C4-2B (cell line): ENCODE data around the gene PPP4C.

Source experiments
- ZFX ChIP-seq: fragments of 450-650 bp; IDR thresholded peaks from 2 replicates; pipeline ENCODE4 v1.6.1; 2017
- TF ChIP-seq, protein P1 (sequence below): fragments of 450-650 bp; conservative IDR thresholded peaks from 2 replicates; pipeline ENCODE4 v1.5.1; 2017; ENCODE audit warnings: mild to moderate bottlenecking

GRCh38 chr16:30096105-30096861, 20.5 kb downstream of the PPP4C start, which contains the start of gene YPEL3:
- TF ChIP-seq, protein P1, sequence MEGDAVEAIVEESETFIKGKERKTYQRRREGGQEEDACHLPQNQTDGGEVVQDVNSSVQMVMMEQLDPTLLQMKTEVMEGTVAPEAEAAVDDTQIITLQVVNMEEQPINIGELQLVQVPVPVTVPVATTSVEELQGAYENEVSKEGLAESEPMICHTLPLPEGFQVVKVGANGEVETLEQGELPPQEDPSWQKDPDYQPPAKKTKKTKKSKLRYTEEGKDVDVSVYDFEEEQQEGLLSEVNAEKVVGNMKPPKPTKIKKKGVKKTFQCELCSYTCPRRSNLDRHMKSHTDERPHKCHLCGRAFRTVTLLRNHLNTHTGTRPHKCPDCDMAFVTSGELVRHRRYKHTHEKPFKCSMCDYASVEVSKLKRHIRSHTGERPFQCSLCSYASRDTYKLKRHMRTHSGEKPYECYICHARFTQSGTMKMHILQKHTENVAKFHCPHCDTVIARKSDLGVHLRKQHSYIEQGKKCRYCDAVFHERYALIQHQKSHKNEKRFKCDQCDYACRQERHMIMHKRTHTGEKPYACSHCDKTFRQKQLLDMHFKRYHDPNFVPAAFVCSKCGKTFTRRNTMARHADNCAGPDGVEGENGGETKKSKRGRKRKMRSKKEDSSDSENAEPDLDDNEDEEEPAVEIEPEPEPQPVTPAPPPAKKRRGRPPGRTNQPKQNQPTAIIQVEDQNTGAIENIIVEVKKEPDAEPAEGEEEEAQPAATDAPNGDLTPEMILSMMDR = no peak
- peak; percentile 42; the same call in 1 of the 2 replicates for TF ChIP-seq ZFX
